HEK293T (cell line): Measurements from ENCODE around the gene CSGALNACT2.

Experiments used
- ARNT ChIP-seq: fragments of 450-650 bp; IDR thresholded peaks from 2 replicates; pipeline ENCODE4 v1.6.1; 2017; ENCODE audit warnings: mild to moderate bottlenecking
- HDGF ChIP-seq: fragments of 450-650 bp; IDR thresholded peaks from 2 replicates; pipeline ENCODE4 v1.6.1; 2017; ENCODE audit warnings: antibody characterized with exemption, borderline replicate concordance
- SP1 ChIP-seq: fragments of 450-650 bp; IDR thresholded peaks from 2 replicates; pipeline ENCODE4 v1.6.1; 2017

GRCh38 chr10:43134126-43134905 lies 3.9 kb upstream of the CSGALNACT2 start:
- TF ChIP-seq ARNT, result no peak
- no peak for TF ChIP-seq SP1
- no peak for TF ChIP-seq HDGF
